Amniotic stem cell (primary cell): Measurements from ENCODE around the gene XBP1.
"Not testable (repeated sequence)": the region's sequence is repeated elsewhere in the genome, so short reads cannot be mapped to it uniquely, and the experiment has no call there.

ENCODE experiments used
- DNase-seq: peaks from one replicate; lab custom pipeline; 2025; lab: John Stamatoyannopoulos, UW

Gene XBP1

DNA sequence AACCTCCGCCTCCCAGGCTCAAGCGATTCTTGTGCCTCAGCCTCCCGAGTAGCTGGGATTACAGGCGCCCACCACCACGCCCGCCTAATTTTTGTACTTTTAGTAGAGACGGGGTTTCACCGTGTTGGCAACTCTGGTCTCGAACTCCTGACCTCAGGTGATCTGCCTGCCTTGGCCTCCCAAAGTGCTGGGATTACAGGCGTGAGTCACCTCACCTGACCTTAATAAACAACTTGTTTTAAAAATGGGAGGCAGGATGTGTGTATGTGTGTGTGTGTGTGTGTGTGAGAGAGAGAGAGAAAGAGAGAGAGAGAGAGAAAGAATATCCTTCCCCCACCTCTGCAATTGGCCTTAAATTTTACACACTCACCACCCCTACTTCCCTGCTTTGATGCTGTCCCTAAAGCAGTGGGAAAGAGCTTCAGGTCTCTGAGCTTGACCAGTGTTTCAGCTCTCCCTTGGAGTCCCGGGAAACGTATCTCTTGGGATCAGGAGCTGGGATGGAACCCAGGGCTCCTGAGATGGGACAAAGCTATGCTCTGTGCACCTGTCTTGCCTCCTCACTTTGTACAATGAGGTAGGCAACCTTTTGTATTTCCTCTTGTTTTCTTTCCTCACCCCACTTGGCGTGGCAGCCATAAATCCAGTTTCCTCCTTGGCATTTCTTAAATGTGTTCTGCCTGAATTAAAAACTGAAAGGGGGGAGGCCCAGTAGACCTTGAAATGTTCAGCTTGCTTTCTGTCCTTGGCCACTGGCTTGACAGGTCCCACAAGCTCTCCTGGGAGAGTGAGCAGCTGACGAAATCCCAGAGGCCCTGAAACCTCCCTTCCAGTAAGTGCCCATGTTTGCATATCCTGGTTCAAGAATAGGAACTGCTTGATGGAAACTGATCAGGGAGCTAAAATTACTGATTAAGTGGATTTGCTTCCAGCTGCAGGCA is 17.8 kb upstream of the XBP1 start:
- no peak for DNase-seq

DNA sequence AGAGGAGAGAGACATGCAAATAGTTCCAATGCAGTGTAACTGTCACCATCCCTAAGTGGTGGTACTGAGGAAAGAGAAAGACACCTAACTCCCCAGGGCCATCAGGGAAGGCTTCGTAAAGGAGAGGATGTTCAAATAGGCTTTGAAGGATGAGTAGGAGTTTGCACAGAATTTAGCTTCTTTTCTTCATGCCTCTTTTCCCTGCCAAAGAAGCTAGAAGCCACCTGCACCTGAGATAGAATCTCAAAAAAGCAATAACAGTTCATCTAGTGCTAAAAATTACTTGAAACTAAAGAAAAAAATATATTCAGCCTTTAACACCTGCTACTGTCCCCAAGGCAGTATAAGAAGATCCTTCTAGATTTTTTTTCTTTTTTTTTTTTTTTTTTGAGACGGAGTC is 16.7 kb upstream of the XBP1 start:
- DNase-seq = no peak

DNA sequence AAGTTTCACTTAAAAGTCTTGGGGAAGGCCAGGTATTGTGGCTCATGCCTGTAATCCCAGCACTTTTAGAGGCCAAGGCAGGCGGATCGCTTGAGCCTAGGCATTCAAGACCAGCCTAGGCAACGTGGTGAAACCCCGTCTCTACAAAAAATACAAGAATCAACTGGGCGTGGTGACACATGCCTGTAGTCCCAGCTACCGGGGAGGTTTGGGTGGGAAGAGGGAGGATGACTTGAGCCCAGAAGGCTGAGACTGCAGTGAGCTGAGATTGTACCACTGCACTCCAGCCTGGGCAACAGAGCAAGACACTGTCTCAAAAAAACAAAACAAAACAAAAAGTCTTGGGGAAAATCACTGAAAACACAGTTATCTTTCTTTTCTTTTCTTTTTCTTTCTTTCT is 15.4 kb upstream of the XBP1 start:
- no peak for DNase-seq

DNA sequence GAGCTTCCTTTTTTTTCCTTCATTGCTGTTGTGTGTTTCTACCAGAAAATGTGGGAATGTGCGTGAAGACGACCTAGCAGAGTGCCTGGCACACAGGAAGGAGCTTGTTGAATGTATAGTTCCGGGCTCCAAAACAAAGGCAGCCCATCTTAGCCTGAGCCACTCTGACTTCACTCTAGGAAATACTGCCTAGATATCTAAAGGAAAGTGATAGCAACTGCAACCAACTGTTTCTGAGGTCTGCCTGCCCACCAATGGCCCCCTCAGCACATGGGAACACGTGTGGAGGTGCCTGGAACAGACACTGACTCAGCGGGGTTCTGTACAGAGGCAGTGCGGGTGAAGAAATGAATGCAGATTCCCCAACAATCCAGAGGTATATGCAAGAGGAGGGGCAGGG is 14.7 kb upstream of the XBP1 start:
- DNase-seq = no peak

DNA sequence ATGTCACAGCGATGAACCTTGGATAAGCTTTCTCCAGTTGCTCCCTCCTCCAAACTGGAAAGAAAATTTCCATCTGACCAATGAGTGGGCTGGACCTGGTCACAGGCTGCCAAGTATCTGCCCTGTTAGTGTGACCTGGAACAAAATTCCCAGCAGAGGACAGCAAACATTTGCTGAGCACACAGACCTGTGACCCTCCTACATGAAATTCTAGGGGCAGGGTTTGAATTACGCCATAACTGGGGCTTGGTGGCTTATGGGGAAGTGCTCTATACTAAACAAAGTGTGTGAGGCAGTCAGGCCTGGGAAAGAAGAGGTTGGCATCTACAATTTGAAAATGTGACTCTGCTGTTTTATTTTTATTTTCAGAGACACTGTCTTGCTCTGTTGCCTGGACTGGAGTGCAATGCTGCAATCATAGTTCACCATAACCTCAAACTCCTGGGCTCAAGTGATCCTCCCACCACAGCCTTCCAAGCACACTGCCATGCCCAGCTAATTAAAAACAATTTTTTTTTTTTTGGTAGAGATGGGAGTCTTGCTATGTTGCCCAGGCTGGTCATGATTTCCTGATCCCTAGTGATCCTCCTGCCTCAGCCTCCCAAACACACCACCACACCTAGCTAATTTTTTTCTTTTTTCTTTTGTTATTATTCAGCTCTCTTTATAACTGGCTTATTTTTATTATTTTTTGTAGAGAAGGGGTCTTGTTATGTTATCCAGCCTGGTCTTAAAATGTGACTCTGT is 13.6 kb upstream of the XBP1 start:
- DNase-seq = no peak

DNA sequence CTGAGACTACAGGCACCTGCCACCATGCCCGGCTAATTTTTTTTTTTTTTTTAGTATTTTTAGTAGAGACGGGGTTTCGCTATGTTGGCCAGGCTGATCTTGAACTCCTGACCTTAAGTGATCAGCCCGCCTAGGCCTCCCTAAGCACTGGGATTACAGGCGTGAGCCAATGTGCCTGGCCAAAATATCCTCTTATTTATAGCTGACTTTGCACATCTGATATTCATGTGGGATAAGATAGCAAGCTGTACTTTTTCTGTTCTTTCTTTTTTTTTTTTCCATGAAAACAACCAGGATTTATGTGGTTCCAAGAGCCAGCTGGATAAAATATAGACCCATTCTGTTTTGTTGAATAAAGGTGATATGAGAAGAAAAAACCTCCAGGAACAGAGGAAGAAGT is 12.1 kb upstream of the XBP1 start:
- DNase-seq = no peak

DNA sequence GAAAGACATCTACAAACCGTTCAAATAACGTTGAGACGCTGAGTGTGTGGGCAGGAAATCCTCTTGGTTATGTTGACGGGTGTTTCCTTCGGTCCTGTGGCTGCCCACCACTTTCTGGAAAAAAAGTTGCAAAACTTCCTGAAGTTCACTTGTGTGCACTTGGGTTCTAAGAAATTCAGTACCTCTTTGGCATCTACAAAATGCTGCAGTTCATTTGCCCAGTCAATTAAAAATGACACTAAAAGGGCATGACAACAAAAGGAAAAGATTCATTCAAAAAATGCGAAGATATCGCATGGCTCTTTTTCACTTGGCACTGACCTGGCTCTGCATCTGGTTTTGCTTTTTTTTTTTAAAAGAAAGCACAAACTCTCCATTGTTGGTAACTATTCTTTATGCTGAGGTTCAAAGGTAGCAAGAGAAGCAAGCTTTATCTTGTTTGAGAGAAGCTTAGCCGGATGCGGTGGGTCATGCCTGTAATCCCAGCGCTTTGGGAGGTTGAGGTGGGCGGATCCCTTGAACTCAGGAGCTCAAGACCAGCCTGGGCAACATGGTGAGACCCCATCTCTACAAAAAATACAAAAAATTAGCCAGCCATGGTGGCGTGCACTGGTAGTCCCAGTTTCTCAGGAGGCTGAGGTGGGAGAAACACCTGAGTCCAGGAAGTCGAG is 10.6 kb upstream of the XBP1 start:
- DNase-seq = no peak

DNA sequence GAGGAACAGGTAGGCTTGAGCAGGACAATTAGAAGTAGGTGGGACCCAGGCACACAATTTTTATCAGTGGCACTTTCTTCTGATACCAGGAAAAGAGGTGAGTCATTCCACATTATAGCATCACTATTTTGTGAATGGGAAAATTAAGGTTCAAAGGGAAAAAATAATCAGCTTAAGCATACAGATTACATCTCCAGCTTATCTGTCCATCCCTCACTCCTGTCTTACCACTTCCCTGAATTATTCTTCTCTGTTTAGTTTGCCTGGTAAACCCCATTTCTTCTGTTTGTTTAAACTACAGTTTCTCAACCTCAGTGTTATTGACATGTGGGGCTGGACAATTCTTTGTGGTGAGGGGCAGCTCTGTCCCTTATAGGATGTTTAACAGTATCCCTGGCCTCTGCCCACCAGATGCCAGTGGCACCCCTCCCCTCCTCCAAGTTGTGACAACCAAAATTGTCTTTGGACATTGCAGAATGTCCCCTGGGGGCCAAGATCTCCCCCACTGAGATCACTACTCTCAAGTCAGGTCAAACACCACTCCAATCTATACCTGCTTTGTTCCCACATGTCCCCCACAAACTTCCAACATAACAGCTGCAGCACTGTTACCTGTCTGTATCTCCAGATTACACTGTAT is 8.5 kb upstream of the XBP1 start:
- DNase-seq = no peak

DNA sequence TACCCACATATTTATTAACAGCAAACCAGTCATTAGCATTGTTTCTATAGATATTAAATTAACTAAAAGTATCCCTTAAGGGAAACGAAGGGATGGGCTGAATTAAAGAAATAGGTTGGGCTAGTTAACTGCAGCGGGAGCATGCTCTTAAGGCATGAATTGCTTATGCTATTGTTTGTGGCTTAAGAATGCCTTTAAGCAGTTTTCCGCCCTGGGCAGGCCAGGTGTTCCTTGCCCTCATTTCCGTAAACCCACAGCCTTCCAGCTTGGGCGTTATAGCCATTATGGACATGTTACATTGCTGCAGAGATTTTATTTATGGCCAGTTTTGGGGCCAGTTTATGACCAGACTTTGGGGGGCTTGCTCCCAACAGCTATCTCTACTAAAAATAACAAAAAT is 5.1 kb upstream of the XBP1 start:
- DNase-seq = not testable (repeated sequence)

DNA sequence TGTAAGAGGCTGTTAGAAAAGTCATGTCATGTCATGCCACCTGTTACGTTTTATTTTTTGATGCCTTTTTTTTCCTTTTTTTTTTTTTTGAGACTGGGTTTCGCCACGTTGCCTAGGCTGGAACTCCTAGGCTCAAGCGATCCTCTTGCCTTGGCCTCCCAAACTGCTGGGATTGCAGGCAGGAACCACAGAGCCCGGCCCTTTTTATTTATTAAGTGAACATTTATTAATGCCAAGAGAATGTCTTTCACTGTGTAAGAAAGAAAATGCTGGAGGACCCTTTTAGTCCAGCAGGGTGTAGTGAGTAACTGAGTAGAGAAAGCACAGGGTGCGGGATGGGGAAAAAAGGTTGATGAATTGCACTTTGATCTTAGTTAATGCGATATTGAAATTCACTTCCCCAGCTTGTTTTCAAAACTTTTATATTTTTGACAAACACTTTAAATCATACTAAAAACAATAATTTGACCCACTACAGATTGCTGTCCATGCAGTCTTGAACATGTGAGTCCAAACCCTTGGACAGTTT is 2.3 kb upstream of the XBP1 start:
- DNase-seq = no peak

DNA sequence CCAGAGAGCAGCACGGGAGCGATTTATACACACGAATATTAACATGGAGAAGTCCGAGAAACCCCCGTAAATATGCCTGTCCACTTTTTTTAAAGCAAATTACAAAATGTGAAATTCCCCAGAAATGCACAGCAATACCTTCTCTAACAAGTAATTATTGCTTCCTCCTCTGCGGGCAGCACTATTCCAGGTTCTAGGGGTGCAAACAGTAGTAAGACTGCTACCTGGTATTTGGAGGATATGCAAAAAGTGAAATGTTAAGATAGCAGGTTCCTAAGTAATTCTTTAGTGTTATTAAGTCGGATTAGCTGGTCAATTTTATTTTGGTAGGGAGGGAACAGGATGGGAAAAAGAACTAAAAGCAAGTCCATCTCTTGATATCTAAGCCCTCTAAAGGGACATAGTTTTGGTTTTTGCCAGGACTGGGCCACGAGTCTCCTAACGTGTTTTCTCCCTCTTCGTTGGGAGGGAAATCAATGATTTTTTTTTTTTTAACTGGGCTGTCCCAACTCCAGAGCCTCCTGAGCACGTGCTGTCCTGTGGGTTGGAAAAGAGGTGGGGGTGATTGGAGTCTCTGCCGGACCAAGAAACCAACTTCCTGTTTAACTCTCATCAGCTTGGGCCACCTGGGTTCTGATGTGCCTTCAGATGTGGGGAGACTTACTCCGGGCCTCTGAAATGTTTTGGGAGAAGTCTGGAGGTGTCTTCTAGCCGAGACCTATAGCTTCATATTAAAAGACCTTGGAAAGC is 1.7 kb upstream of the XBP1 start:
- no peak for DNase-seq

DNA sequence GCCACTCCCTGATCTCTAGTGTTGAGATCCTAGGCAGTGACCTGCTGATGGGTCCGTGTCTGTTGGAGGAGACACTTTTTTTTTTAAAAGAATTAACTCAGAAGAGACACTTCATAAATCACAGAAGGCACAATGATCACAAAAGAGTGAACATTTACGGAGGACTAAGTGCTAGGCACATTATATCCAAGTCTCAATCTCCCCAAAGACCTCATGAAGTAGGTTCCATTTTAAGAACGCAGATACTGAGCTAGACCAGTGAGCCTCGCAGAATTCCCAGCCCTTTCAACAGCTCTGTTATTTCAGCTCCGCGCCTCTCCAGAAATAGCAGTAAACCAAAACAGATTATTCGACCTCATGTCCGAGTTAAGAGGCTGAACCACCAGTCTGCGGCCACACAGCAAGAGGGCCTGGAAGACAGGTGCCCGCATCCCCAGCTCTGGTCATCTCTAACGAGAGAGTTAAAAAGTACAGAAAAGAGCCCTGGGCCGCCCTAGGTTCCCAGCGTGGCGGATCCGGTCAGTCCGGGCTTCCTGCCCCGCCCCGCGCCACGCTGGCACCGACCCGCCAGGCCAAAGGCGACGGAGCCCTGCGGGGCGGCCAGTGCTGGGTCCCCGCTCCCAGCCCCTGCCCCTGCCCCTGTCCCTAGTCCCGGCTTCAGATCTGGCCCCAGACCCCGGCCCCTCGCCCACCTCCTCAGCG is 612 bp downstream of the XBP1 start:
- peak; percentile 27 for DNase-seq

DNA sequence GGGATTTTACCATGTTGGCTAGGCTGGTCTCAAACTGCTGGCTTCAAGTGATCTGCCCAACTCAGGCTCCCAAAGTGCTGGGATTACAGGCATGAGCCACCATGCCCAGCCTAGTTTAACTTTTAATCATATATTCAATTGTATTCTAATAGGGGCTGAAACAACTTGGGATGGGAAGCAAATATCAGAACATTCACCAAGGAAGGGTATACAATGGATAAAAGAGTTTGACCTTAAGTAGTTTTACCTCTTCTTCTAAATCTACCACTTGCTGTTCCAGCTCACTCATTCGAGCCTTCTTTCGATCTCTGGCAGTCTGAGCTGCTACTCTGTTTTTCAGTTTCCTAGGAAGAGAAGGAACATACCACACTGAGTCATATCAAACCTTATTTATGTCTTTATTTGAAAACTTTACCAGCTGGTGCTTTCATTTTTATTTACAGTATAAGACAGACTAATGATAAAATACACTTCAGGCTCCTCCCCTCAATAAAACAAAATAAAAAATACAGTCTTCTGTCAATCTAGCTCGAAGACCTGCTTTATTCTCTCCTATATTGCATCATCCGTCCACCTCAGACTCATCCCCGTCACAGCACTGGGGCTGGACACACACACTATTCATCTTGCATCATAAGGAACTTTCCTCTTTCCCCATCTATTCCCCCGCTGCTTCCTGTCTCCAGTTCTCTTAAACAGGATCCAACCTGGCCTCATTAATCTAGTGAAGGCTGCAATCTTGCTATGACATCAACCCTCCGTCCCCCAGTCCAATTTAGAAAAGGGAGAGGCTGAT is 1.4 kb downstream of the XBP1 start:
- peak; percentile 75 for DNase-seq

DNA sequence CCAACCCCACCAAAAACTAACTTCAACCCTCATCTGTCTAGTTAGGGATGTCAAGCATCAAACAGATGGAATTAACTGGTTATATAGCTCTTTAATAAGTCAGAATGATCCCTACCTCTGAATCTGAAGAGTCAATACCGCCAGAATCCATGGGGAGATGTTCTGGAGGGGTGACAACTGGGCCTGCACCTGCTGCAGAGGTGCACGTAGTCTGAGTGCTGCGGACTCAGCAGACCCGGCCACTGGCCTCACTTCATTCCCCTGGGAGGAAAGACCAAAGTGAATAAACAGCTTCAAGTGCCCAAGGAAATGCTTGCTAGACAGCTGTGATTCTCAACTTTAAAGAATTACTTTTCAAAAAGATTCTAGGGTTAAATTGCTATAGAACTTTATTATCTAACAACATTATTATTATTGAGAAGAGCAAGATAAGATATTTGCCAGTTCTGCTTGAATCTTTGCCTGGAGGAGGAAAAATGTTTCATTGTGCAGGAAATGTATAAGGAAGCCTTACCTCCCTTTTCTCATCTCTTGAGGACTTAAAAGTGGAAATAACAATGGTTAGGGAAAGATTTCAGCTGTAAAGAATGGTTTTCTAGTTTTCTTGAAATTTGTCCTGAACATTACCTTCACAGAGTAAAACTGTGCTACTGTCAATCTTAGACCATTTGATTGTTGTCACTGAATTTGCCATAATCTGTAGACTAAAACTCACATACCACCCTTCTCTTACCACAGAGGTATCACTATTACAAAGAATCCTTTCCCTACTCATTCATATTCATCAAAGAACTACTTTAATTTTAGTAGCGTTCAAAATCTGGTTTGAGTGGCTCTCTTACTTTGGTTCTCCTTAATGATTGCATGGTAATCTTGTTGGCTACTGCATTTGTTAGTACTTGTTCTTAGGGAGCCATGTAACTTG is 4.2 kb downstream of the XBP1 start:
- DNase-seq = no peak

DNA sequence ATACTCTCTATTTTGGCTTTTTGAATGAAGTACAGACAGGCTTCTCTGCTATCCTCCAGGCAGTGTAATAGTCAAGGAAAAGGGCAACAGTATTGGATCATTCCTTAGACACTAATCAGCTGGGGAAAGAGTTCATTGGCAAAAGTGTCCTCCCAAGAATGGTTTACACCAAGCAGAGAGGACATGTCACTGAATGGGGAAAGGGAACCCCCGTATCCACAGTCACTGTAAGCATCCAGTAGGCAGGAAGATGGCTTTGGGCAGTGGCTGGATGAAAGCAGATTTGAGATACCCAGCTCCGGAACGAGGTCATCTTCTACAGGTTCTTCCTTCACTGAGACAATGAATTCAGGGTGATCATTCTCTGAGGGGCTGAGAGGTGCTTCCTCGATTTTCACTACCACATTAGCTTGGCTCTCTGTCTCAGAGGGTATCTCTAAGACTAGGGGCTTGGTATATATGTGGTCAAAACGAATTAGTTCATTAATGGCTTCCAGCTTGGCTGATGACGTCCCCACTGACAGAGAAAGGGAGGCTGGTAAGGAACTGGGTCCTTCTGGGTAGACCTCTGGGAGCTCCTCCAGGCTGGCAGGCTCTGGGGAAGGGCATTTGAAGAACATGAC is 5.2 kb downstream of the XBP1 start:
- DNase-seq = no peak

DNA sequence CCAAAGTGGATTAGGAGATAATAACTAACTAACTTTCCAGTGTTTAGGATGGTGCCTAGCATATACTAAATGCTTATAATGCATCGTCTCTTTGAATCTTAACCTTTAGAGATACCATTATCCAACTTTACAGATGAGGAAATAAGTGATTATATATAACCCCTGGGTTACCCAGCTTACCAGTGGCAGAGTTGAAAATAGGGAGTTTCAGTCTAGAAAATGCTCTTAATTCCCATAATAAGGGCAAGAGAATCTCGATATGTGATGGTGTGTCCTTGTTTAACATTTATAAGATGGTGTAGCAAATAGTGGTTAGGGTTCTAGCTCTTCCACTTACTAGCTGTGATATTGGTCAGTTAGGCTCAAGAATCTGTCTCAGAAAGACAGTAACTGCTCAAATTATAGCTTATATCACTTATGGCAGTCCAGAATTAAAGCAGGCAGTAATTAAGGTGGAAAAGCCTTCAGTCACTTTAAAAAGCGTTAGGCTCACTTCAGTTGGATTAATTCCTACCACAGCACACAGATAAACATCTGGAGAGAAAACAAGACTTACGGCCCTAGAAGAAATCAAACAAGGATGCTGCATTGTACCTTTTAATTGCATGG is 6.3 kb downstream of the XBP1 start:
- no peak for DNase-seq

DNA sequence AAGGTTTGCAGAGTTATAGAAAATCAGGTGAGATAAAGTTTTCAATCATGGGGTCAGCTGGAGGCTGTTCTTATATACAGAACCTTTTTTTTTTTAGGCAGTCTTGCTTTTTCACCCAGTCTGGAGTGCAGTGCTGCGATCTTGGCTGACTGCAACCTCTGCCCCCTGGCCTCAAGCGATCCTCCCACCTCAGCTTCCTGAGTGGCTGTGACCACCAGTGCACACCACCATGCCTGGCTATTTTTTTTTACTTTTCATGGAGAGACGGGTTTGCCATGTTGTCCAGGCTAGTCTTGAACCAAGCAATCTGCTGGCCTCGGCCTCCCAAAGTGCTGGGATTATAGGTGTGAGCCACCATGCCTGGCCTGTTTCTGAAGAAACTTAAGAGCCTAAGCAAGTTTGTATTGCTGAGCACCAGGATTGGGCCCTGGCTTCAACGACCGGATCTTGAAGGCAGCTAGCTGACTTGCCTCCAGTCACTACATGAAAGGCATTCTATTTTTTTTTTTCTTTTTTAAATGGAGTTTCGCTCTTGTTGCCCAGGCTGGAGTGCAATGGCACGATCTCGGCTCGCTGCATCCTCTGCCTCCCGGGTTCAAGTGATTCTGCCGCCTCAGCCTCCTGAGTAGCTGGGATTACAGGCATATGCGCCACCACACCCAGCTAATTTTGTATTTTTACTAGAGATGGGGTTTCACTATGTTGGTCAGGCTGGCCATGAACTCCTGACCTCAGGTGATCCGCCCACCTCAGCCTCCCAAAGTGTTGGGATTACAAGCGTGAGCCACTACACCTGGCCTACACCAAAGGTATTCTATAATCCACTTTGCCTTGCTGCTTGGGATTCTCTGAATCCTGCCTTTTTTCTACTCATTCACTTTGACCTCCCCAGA is 7.6 kb downstream of the XBP1 start:
- DNase-seq = no peak
